Transverse colon (tissue), 4 donors: ENCODE results near the gene CCNJL. TPM values are rescaled to one million over a fixed set of nuclear protein-coding genes. Genes with fewer than 3 reads are reported as not detected.

Source experiments
- DNase-seq: peaks from one replicate; pipeline ENCODE4 v3.0.0-alpha.2; 2019
- H3K27ac ChIP-seq, 4 donors: fragments of 200-600 bp; sonication (generic); 2 replicates each; pipeline ENCODE4 v1.5.1; 2016 to 2018; ENCODE audit warnings: inconsistent platforms in 4 of 4
- H3K27me3 ChIP-seq: fragments of 200-600 bp; sonication (generic); 2 replicates; pipeline ENCODE4 v1.5.1; 2017; ENCODE audit warnings: inconsistent platforms
- H3K36me3 ChIP-seq, 4 donors: fragments of 200-600 bp; sonication (generic); 2 replicates each; pipeline ENCODE4 v1.5.1; 2017 to 2019; ENCODE audit warnings: inconsistent platforms in 4 of 4
- H3K4me1 ChIP-seq, 4 donors: fragments of 200-600 bp; sonication (generic); 2 replicates each; pipeline ENCODE4 v1.5.1; 2017 to 2020; ENCODE audit warnings: inconsistent platforms in 4 of 4
- H3K4me3 ChIP-seq, 4 donors: fragments of 200-600 bp; sonication (generic); 1 replicate in 1 of 4; 2 replicates in 3 of 4; pipeline versions ENCODE4 v1.5.1 to v1.6.1; 2017 to 2019; ENCODE audit warnings: inconsistent platforms in 4 of 4
- H3K9me3 ChIP-seq, 2 donors: fragments of 200-600 bp; sonication (generic); 2 replicates each; pipeline ENCODE4 v1.5.1; 2017 to 2019; ENCODE audit warnings: inconsistent platforms in 2 of 2
- EP300 ChIP-seq: sonication (generic); formaldehyde crosslinking; IDR thresholded peaks from one replicate; pipeline ENCODE4 v1.6.1; 2017; ENCODE audit warnings: antibody characterized with exemption, low read depth
- POLR2A ChIP-seq: fragments of 450-650 bp; IDR thresholded peaks from one replicate; pipeline ENCODE4 v1.6.1; 2016; ENCODE audit warnings: antibody characterized with exemption, mild to moderate bottlenecking, moderate library complexity
- POLR2AphosphoS5 ChIP-seq, 3 donors: sonication (generic); formaldehyde crosslinking; IDR thresholded peaks; one replicate each; pipeline ENCODE4 v1.6.1; 2016; ENCODE audit warnings: antibody characterized with exemption in 3 of 3
- WGBS, 2 donors: methylation state at CpG; one replicate each; pipeline ENCODE4 v1.1.5; 2018; ENCODE audit warnings: low coverage in 1 of 2; 5-methylcytosine and 5-hydroxymethylcytosine counted together
- in situ Hi-C, 4 donors: fragments of 200-750 bp; cut with MboI; loops; one replicate each; pipeline versions ENCODE4 v1.15.0 to v1.15.1; 2017; ENCODE audit warnings: low sequenced_read_pairs in 3 of 4, low pct_ligation_motif_present in 1 of 4, low pct_unique_long_range_greater_than_20kb in 1 of 4
- intact Hi-C: fragments of 100-400 bp; cut with DNase I; formaldehyde crosslinking; loops from one replicate; pipeline ENCODE4 v1.15.1; 2023; ENCODE audit warnings: low total_unique reads
- small RNA-seq, 4 donors: library from RNA; depleted of rRNA; stranded (forward); fragments of <200 nt; gene quantifications; one replicate each; pipeline ENCODE3, GENCODE V24; 2016
- total RNA-seq, 4 donors: library from RNA; depleted of rRNA; stranded (reverse); fragments of >200 nt; gene quantifications; one replicate each; pipeline ENCODE4 v1.1.0, GENCODE V29; 2016
- TF ChIP-seq, protein P1 (sequence below), 5 experiments: fragments of 200-600 bp in 3 of 5; fragments of 450-650 bp in 2 of 5; sonication (generic) in 3 of 5; IDR thresholded peaks; 1 replicate in 2 of 5; 2 replicates in 3 of 5; pipeline ENCODE4 v1.5.1; 2016 to 2017; ENCODE audit warnings: antibody characterized with exemption in 5 of 5, inconsistent platforms in 3 of 5, mild to moderate bottlenecking in 2 of 5, moderate library complexity in 1 of 5

CCNJL gene
- total RNA-seq, 4 donors from 2014 or later: 23.9 to 37.6 (median 28.3) TPM

DNA sequence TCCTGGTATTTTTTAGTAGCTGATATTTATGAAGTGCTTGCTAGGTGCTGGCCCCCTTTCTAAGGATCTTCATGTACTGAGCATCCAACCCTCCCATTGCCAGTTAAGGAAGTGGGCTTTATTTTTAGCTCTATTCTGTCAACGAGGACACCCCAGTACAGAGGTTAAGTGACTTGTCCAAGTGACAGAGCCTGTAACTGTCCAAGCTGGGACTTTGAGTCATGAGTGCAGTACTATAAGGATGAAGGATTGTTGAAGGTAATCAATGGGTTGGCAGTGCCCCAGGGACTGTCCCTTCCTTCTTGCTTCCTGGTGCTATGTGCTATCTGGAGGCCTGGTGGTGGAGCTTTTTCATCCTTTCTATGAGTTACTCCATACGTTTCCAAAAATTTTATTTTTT, 101.0 kb downstream of the CCNJL start:
- 66% methylated on average over 2 of the region's 2 CpGs; no CpG with 5 or more reads in 1 of the 2 donors for WGBS, 2 donors
- in situ Hi-C loops: no loop called here
- peak; percentile 44 for DNase-seq
- Histone ChIP-seq H3K4me1 (no peaks in the 10 kb centered on the region), H3K27me3 (no peaks in the 10 kb centered on the region), H3K4me3 (no peak overlapping the region), H3K27ac (no peak overlapping the region), H3K9me3 (no peaks in the 10 kb centered on the region), H3K36me3 (no peaks in the 10 kb centered on the region)
- intact Hi-C loops: loop anchor here (5.0 kb wide), 1 partner anchor 676 kb away; no protein-coding TSS in a partner anchor
- no peak for TF ChIP-seq POLR2AphosphoS5 (IDR thresholded peaks at IDR 0.05)
- no peak for TF ChIP-seq POLR2A
- no peak for TF ChIP-seq EP300
- TF ChIP-seq, protein P1, sequence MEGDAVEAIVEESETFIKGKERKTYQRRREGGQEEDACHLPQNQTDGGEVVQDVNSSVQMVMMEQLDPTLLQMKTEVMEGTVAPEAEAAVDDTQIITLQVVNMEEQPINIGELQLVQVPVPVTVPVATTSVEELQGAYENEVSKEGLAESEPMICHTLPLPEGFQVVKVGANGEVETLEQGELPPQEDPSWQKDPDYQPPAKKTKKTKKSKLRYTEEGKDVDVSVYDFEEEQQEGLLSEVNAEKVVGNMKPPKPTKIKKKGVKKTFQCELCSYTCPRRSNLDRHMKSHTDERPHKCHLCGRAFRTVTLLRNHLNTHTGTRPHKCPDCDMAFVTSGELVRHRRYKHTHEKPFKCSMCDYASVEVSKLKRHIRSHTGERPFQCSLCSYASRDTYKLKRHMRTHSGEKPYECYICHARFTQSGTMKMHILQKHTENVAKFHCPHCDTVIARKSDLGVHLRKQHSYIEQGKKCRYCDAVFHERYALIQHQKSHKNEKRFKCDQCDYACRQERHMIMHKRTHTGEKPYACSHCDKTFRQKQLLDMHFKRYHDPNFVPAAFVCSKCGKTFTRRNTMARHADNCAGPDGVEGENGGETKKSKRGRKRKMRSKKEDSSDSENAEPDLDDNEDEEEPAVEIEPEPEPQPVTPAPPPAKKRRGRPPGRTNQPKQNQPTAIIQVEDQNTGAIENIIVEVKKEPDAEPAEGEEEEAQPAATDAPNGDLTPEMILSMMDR (IDR thresholded peaks at IDR 0.05): no peak

DNA sequence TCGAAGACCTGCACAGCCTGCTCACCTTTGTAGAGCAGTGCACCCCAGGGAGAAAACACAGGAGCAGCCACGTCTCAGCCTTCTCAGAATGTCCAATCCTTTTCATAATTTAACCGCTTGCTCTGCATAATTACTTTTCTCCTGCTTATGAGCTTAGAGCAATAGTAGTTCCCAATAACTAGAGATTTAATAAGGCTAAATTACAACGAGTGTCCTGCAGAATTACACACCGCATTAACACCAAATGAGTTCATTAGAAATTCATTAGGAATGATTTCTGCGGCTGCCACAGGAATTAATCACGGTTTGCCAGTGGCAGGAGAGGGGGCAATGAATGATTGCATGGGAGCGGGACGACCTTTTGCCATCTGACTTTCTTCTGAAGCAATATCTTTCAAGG, 101.8 kb downstream of the CCNJL start:
- H3K36me3 ChIP-seq: no peaks in the 10 kb centered on the region
- in situ Hi-C loops (no loop called here), intact Hi-C loops (loop anchor here (5.0 kb wide), 1 partner anchor 677 kb away; no protein-coding TSS in a partner anchor)
- WGBS, 2 donors: 87 to 88% methylated on average over 3 to 9 of the region's 9 CpGs
- no peaks in the 10 kb centered on the region for H3K27me3 ChIP-seq
- H3K9me3 ChIP-seq: no peaks in the 10 kb centered on the region
- no peak overlapping the region for H3K4me3 ChIP-seq
- DNase-seq: no peak
- no peak overlapping the region for H3K27ac ChIP-seq
- no peaks in the 10 kb centered on the region for H3K4me1 ChIP-seq
- no peak for TF ChIP-seq EP300

DNA sequence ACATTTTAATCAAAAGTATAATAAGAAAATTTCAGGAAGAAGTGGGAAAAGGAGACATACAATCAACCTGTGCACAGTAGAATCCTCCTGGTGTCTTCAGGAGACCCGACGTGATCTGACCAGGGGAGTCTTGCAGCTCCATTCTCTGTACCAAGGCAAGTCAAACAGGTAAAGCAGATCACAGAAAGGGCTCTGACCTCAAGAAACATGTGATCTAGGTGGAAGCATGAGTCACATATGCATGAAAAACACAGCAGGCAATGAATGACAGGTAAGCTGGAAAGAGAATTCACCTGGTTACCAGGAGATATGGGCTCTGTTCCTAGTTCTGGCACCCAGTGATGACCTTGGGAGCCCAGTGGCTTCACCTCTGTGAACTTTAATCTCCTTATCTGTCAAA, 102.4 kb downstream of the CCNJL start:
- 67% methylated on average over 2 of the region's 2 CpGs; no CpG with 5 or more reads in 1 of the 2 donors for WGBS, 2 donors
- no peak for TF ChIP-seq POLR2A
- no peak for TF ChIP-seq EP300
- TF ChIP-seq, protein P1 (IDR thresholded peaks at IDR 0.05): no peak
- no peak for TF ChIP-seq POLR2AphosphoS5 (IDR thresholded peaks at IDR 0.05)
- Histone ChIP-seq H3K36me3 (no peaks in the 10 kb centered on the region), H3K27ac (no peak overlapping the region), H3K4me3 (no peak overlapping the region), H3K4me1 (no peaks in the 10 kb centered on the region), H3K9me3 (no peaks in the 10 kb centered on the region), H3K27me3 (no peaks in the 10 kb centered on the region)
- intact Hi-C loops: loop anchor here (5.0 kb wide), 1 partner anchor 677 kb away; no protein-coding TSS in a partner anchor
- in situ Hi-C loops: loop anchor here in 1 of 4 donors (10.0 kb wide), 1 partner anchor 135 kb away; no protein-coding TSS in a partner anchor
- DNase-seq: no peak

DNA sequence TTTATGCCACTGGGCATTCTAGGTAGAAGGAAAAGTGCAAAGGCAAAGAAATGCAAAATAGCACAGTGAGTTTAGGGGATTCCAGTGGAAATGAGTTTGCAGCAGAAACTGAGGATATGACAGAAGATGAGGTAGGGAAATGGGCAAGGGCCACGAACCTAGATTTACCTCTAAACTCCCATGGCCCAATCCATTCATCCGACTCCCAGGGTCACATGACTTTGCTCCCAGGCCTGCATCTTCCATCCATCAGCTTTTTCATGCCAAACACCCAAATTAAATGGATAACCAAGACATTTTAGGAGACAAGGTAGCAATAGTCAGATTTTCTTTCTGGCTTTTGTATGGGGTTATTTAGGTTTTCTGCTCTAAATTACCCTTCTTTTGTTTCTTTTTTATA, 105.3 kb downstream of the CCNJL start:
- 82 to 85% methylated on average over 2 of the region's 2 CpGs for WGBS, 2 donors
- TF ChIP-seq POLR2AphosphoS5 (IDR thresholded peaks at IDR 0.05): no peak
- no peak for TF ChIP-seq POLR2A
- TF ChIP-seq, protein P1 (IDR thresholded peaks at IDR 0.05): no peak
- intact Hi-C loops: no loop called here
- in situ Hi-C loops: loop anchor here in 1 of 4 donors (10.0 kb wide), 1 partner anchor 138 kb away; no protein-coding TSS in a partner anchor
- no peak overlapping the region for H3K27ac ChIP-seq
- H3K9me3 ChIP-seq: no peaks in the 10 kb centered on the region
- H3K36me3 ChIP-seq: no peaks in the 10 kb centered on the region
- H3K27me3 ChIP-seq: no peaks in the 10 kb centered on the region
- no peaks in the 10 kb centered on the region for H3K4me1 ChIP-seq
- DNase-seq: no peak
- H3K4me3 ChIP-seq: no peak overlapping the region

Small RNA genes lying within 50 kb of the gene (small RNA-seq; reads per million reads assigned to genes)
- 0 reads per million in 4 donors for gene AC112191.3

Other genes with a start within 250 kb of the CCNJL start
- 10 to 100 TPM; 42.7 to 66.7 (median 53.5) TPM for gene PWWP2A, start 193.1 kb downstream of the CCNJL start, total RNA-seq
- gene FABP6, start 83.1 kb downstream of the CCNJL start, total RNA-seq: not detected
- gene C1QTNF2, start 58.1 kb upstream of the CCNJL start, total RNA-seq: 1 to 10 TPM in 1 of 4 donors, under 1 TPM in 2, not detected in 1; 0.41 to 2.2 (median 0.79) TPM
- 1 to 10 TPM in 3 of 4 donors, under 1 TPM in 1; 0.37 to 7.8 (median 2.5) TPM for gene FAM200C, start 87.5 kb upstream of the CCNJL start, total RNA-seq
- gene SLU7, start 106.5 kb upstream of the CCNJL start, total RNA-seq: 10 to 100 TPM; 10.5 to 69.2 (median 52.5) TPM
- gene PTTG1, start 109.3 kb upstream of the CCNJL start, total RNA-seq: 10 to 100 TPM in 3 of 4 donors, 1 to 10 TPM in 1; 6.4 to 41.1 (median 15.2) TPM